Upper lobe of right lung (tissue), 1 donor: ENCODE measurements around the gene CEACAM8. TPM values are rescaled to one million over a fixed set of nuclear protein-coding genes. Genes with fewer than 3 reads are reported as not detected.

Source experiments
- ATAC-seq: fragments of 200-7000 bp; cut with Tn5 transposase; one replicate; pipeline ENCODE4 v1.9.1; 2020; ENCODE audit warnings: mild to moderate bottlenecking, moderate library complexity
- DNase-seq: peaks from one replicate; pipeline ENCODE4 v3.0.0-alpha.2; 2020
- H3K27ac ChIP-seq: fragments of 200-600 bp; one replicate; pipeline ENCODE4 v1.8.0; 2022
- H3K27me3 ChIP-seq: fragments of 200-600 bp; one replicate; pipeline ENCODE4 v1.8.0; 2022; ENCODE audit warnings: mild to moderate bottlenecking
- H3K36me3 ChIP-seq: fragments of 200-600 bp; one replicate; pipeline ENCODE4 v1.8.0; 2022
- H3K4me1 ChIP-seq: fragments of 200-600 bp; one replicate; pipeline ENCODE4 v1.8.0; 2022
- H3K4me3 ChIP-seq: fragments of 200-600 bp; one replicate; pipeline ENCODE4 v1.8.0; 2022; ENCODE audit warnings: mild to moderate bottlenecking
- H3K9me3 ChIP-seq: fragments of 200-600 bp; one replicate; pipeline ENCODE4 v1.8.0; 2022
- intact Hi-C: fragments of 100-400 bp; cut with DNase I; formaldehyde crosslinking; loops from one replicate; pipeline ENCODE4 v1.11.0; 2022
- total RNA-seq: library from RNA; stranded (reverse); fragmentation: NEBNext Ultra II Directional; extraction: Animal tissue kit (Norgen Biotek cat#: 25700); gene quantifications from one replicate; pipeline ENCODE4 v1.2.1, GENCODE V29; 2021
- TF ChIP-seq, protein P1 (sequence below): fragments of 200-600 bp; IDR thresholded peaks from one replicate; pipeline ENCODE4 v1.8.0; 2022; ENCODE audit warnings: antibody characterized with exemption
- donor health status: DM: no; HTN: yes; CAD: no; lungs with severe emphysema.

Gene CEACAM8
- total RNA-seq, 1 donor from 2014 or later: not detected

GRCh38 chr19:42584466-42584865 is 10.3 kb downstream of the CEACAM8 start:
- DNase-seq: no peak
- peaks cover 6% of the 10 kb centered on the region for H3K27me3 ChIP-seq
- ATAC-seq: no peak
- H3K9me3 ChIP-seq: no peaks in the 10 kb centered on the region
- no peak overlapping the region for H3K4me3 ChIP-seq
- H3K36me3 ChIP-seq: no peaks in the 10 kb centered on the region
- H3K27ac ChIP-seq: no peak overlapping the region
- intact Hi-C loops: no loop called here
- H3K4me1 ChIP-seq: no peaks in the 10 kb centered on the region
- TF ChIP-seq, protein P1, sequence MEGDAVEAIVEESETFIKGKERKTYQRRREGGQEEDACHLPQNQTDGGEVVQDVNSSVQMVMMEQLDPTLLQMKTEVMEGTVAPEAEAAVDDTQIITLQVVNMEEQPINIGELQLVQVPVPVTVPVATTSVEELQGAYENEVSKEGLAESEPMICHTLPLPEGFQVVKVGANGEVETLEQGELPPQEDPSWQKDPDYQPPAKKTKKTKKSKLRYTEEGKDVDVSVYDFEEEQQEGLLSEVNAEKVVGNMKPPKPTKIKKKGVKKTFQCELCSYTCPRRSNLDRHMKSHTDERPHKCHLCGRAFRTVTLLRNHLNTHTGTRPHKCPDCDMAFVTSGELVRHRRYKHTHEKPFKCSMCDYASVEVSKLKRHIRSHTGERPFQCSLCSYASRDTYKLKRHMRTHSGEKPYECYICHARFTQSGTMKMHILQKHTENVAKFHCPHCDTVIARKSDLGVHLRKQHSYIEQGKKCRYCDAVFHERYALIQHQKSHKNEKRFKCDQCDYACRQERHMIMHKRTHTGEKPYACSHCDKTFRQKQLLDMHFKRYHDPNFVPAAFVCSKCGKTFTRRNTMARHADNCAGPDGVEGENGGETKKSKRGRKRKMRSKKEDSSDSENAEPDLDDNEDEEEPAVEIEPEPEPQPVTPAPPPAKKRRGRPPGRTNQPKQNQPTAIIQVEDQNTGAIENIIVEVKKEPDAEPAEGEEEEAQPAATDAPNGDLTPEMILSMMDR: no peak

DNA sequence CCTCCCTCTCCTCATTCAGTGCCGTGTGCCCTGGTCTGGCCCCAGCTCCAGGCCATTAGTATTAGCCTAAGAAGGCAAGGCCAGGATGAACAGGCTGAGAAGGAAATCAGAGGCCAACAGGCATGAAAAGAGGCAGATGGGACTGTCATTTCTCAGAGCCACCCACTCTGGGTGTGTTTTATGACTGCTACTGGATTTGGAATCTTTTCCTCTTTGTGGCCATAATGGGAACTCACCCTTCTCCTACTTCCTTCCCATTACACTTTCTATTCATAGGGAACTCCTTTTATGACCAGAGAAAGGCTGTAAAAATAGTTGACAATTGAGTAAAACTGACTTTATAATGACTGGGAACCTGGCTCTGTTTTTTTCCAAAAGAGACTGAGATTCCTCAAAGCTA is 17.7 kb downstream of the CEACAM8 start:
- no peaks in the 10 kb centered on the region for H3K4me1 ChIP-seq
- H3K9me3 ChIP-seq: no peaks in the 10 kb centered on the region
- peak; percentile 58 for ATAC-seq
- H3K36me3 ChIP-seq: no peaks in the 10 kb centered on the region
- intact Hi-C loops: no loop called here
- TF ChIP-seq, protein P1: no peak
- no peaks in the 10 kb centered on the region for H3K27me3 ChIP-seq
- no peak for DNase-seq
- H3K4me3 ChIP-seq: no peak overlapping the region
- no peak overlapping the region for H3K27ac ChIP-seq

GRCh38 chr19:42576241-42576640 is 18.5 kb downstream of the CEACAM8 start:
- H3K27ac ChIP-seq: no peak overlapping the region
- no peaks in the 10 kb centered on the region for H3K36me3 ChIP-seq
- DNase-seq (no peak), ATAC-seq (no peak)
- TF ChIP-seq, protein P1: no peak
- intact Hi-C loops: no loop called here
- H3K4me1 ChIP-seq: no peaks in the 10 kb centered on the region
- H3K4me3 ChIP-seq: no peak overlapping the region
- H3K27me3 ChIP-seq: no peaks in the 10 kb centered on the region
- H3K9me3 ChIP-seq: no peaks in the 10 kb centered on the region

DNA sequence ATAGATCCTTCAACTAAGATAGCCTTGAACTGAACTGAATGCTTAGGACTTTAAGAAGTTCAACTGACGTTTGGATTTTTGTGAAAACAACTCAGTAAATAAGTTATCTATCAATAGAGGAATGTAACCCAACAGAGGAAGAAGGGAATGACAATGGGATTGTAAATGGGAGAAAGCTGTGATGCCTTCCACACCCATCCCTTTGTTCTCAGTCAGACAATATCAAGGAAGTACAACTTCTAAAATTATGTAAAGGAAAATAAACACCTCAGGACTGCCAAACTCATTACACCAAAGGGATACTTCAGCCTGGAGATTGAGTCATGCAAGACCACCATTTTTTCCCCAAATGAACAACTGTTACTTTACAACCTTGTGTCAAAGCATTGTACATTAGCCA is 21.1 kb downstream of the CEACAM8 start:
- no peak for DNase-seq
- H3K9me3 ChIP-seq: no peaks in the 10 kb centered on the region
- TF ChIP-seq, protein P1: no peak
- no peaks in the 10 kb centered on the region for H3K27me3 ChIP-seq
- no peaks in the 10 kb centered on the region for H3K4me1 ChIP-seq
- intact Hi-C loops: no loop called here
- no peak overlapping the region for H3K4me3 ChIP-seq
- H3K36me3 ChIP-seq: no peaks in the 10 kb centered on the region
- no peak overlapping the region for H3K27ac ChIP-seq
- ATAC-seq: no peak

- DNase-seq: no peak
- no peak overlapping the region for H3K4me3 ChIP-seq
- ATAC-seq: peak; percentile 29
- intact Hi-C loops: no loop called here
- TF ChIP-seq, protein P1: no peak
- no peak overlapping the region for H3K27ac ChIP-seq
- H3K27me3 ChIP-seq: no peaks in the 10 kb centered on the region
- no peaks in the 10 kb centered on the region for H3K36me3 ChIP-seq
- H3K4me1 ChIP-seq: peaks cover 3% of the 10 kb centered on the region
- H3K9me3 ChIP-seq: no peaks in the 10 kb centered on the region
These were observed 23.6 kb downstream of the CEACAM8 start for GRCh38 chr19:42571116-42571515.

DNA sequence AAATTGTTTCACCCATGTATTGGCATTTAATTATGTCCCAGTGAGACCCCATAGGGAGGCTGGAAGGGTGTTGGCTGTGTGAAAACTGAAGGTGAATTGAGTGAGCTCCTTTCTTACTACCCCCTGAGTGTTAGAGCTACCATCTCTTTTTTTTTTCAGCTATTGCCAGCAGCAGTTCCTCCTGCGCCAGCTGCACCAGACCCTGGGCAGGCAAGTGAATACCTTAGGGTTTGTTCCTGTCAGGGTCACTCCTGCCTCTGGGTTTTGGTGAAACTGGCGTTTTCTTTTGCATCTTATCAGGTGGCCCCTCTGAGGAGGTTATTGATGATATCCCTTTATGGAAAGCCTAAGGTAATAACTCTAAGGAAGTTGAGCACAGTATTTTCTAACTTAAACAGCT is 25.5 kb downstream of the CEACAM8 start:
- Histone ChIP-seq H3K4me3 (no peak overlapping the region), H3K27me3 (no peaks in the 10 kb centered on the region), H3K9me3 (no peaks in the 10 kb centered on the region), H3K27ac (no peak overlapping the region), H3K4me1 (peaks cover 3% of the 10 kb centered on the region), H3K36me3 (no peaks in the 10 kb centered on the region)
- no peak for ATAC-seq
- TF ChIP-seq, protein P1: no peak
- intact Hi-C loops: no loop called here
- DNase-seq: no peak
